Tibial nerve (tissue), 4 donors: ENCODE measurements around the gene PTPRM. TPM values are rescaled to one million over a fixed set of nuclear protein-coding genes. Genes with fewer than 3 reads are reported as not detected.

ENCODE experiments used
- DNase-seq, 2 donors: peaks; one replicate each; pipeline ENCODE4 v3.0.0-alpha.2; 2019; ENCODE audit warnings: low spot score in 2 of 2
- H3K27ac ChIP-seq, 4 donors: fragments of 200-600 bp; sonication (generic) in 3 of 4; one replicate each; pipeline ENCODE4 v1.5.1; 2017 to 2019; ENCODE audit warnings: mild to moderate bottlenecking in 1 of 4
- H3K27me3 ChIP-seq, 2 donors: fragments of 200-600 bp; sonication (generic) in 1 of 2; one replicate each; pipeline versions ENCODE4 v1.5.1 to v1.6.0; 2017 to 2019
- H3K36me3 ChIP-seq, 3 donors: fragments of 200-600 bp; sonication (generic); one replicate each; pipeline ENCODE4 v1.5.1; 2018 to 2019
- H3K4me1 ChIP-seq, 4 donors: fragments of 200-600 bp; sonication (generic) in 3 of 4; one replicate each; pipeline ENCODE4 v1.5.1; 2017 to 2019
- H3K4me3 ChIP-seq, 4 donors: fragments of 200-600 bp; sonication (generic) in 3 of 4; one replicate each; pipeline ENCODE4 v1.5.1; 2017 to 2019; ENCODE audit warnings: mild to moderate bottlenecking in 1 of 4, moderate library complexity in 1 of 4
- H3K9me3 ChIP-seq, 4 donors: fragments of 200-600 bp; sonication (generic) in 3 of 4; one replicate each; pipeline ENCODE4 v1.5.1; 2017 to 2019
- CTCF ChIP-seq, 5 experiments: fragments of 200-600 bp in 3 of 5; fragments of 450-650 bp in 2 of 5; sonication (generic) in 3 of 5; IDR thresholded peaks; one replicate each; pipeline ENCODE4 v1.5.1; 2016 to 2019; ENCODE audit warnings: antibody characterized with exemption in 5 of 5, mild to moderate bottlenecking in 3 of 5, moderate library complexity in 2 of 5
- EP300 ChIP-seq, 2 donors: sonication (generic); formaldehyde crosslinking; IDR thresholded peaks; one replicate each; pipeline ENCODE4 v1.6.1; 2017; ENCODE audit warnings: antibody characterized with exemption in 2 of 2, mild to moderate bottlenecking in 1 of 2
- POLR2A ChIP-seq, 2 donors: fragments of 450-650 bp; IDR thresholded peaks; one replicate each; pipeline ENCODE4 v1.6.1; 2017; ENCODE audit warnings: antibody characterized with exemption in 2 of 2, mild to moderate bottlenecking in 2 of 2, moderate library complexity in 2 of 2
- WGBS, 2 donors: methylation state at CpG; one replicate each; pipeline ENCODE4 v1.1.5; 2018; 5-methylcytosine and 5-hydroxymethylcytosine counted together
- total RNA-seq, 4 donors: library from RNA; depleted of rRNA; stranded (reverse); fragments of >200 nt; gene quantifications; one replicate each; pipeline ENCODE4 v1.1.0, GENCODE V29; 2016

Gene PTPRM
- total RNA-seq, 4 donors from 2014 or later = 62.2 to 92.4 (median 80.7) TPM

- Histone ChIP-seq H3K4me3 (no peak overlapping the region), H3K36me3 (no peaks in the 10 kb centered on the region), H3K27me3 (no peaks in the 10 kb centered on the region), H3K4me1 (no peaks in the 10 kb centered on the region), H3K27ac (no peak overlapping the region), H3K9me3 (peaks cover 0 to 11% (median 0%) of the 10 kb centered on the region in 4 donors)
- DNase-seq = no peak
- no peak for TF ChIP-seq CTCF (IDR thresholded peaks at IDR 0.05)
Observed at GRCh38 chr18:7850446-7850845, 283.3 kb downstream of the PTPRM start.

DNA sequence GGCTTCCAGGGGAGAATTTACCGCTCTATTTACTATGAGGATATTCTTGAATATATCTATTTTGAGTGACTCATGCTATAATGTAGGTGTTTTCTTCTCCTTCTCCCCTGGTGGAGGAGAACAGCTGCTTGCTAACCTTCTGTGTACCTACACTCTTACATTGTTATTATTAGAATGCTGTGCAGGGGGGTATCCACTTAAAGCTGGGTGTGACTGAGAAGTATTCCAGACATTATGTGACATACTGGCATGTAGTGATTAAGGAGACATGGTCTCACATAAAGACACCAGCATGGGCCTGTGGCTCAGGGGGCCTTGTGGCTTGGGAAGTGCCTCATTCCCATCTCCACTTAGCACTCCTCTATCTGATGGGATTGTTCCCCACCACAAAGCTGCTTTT, 287.9 kb downstream of the PTPRM start:
- Histone ChIP-seq H3K36me3 (no peaks in the 10 kb centered on the region), H3K4me1 (no peaks in the 10 kb centered on the region), H3K27me3 (no peaks in the 10 kb centered on the region), H3K9me3 (peaks cover 0 to 8% (median 0%) of the 10 kb centered on the region in 4 donors), H3K4me3 (no peak overlapping the region), H3K27ac (no peak overlapping the region)
- 94 to 98% methylated on average over 1 of the region's 1 CpG for WGBS, 2 donors
- TF ChIP-seq EP300 (IDR thresholded peaks at IDR 0.05) (no peak), CTCF (IDR thresholded peaks at IDR 0.05) (no peak), POLR2A (IDR thresholded peaks at IDR 0.05) (no peak)
- DNase-seq = no peak

DNA sequence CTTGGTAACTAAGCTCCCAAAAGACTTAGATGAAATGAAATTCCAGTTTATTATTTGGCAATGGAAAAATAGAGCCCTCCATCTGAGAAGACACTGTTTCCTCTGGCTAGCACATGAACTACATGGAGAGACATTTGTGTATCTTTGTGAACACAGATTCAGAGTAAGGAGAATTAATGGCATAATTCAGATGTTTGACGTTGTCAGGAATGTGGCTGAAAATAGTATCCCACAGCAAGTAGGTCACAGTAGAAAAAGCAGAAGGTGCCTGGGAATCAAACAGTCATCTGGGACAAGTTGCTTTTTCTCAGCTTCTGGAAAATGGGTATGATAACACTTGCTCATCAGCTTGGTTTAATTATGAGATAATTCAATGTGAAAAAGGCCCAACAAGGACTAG, 288.6 kb downstream of the PTPRM start:
- H3K36me3 ChIP-seq = no peaks in the 10 kb centered on the region

GRCh38 chr18:7856116-7856515, 289.0 kb downstream of the PTPRM start:
- Histone ChIP-seq H3K36me3 (no peaks in the 10 kb centered on the region), H3K4me1 (no peaks in the 10 kb centered on the region), H3K9me3 (peaks cover 0 to 7% (median 0%) of the 10 kb centered on the region in 4 donors), H3K27ac (no peak overlapping the region), H3K27me3 (no peaks in the 10 kb centered on the region), H3K4me3 (no peak overlapping the region)
- DNase-seq = no peak
- 85 to 87% methylated on average over 3 of the region's 3 CpGs for WGBS, 2 donors
- TF ChIP-seq POLR2A (IDR thresholded peaks at IDR 0.05) = no peak
- no peak for TF ChIP-seq EP300 (IDR thresholded peaks at IDR 0.05)
- TF ChIP-seq CTCF (IDR thresholded peaks at IDR 0.05) = no peak

More for the DNA sequence above, 288.6 kb downstream of the PTPRM start:
- no peak for DNase-seq
- Histone ChIP-seq H3K9me3 (peaks cover 0 to 8% (median 0%) of the 10 kb centered on the region in 4 donors), H3K27me3 (no peaks in the 10 kb centered on the region), H3K4me1 (no peaks in the 10 kb centered on the region), H3K4me3 (no peak overlapping the region), H3K27ac (no peak overlapping the region)
- TF ChIP-seq POLR2A (IDR thresholded peaks at IDR 0.05) (no peak), EP300 (IDR thresholded peaks at IDR 0.05) (no peak)
- 3 to 10% methylated on average over 1 of the region's 1 CpG for WGBS, 2 donors

DNA sequence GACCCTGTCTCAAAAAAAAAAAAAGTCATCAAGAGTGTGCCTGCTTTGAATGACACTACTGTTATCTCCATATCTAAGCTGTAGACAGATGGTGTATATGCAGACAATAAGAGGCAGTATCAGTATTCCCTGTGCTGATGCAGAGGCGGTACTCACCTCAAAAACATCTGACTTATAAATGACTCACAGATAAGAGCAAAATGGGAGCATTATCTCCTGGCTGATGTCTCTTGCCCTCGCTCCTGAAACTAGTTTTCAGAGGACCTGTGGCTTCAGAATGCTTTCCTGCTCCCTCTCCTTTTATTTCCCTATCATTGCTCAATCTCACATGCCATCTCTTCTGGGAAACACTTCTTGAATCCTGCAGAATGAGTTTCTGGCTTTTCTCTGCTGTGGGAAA, 289.6 kb downstream of the PTPRM start:
- Histone ChIP-seq H3K27me3 (no peaks in the 10 kb centered on the region), H3K27ac (no peak overlapping the region), H3K36me3 (no peaks in the 10 kb centered on the region), H3K4me3 (no peak overlapping the region), H3K9me3 (peaks cover 0 to under 1% (median 0%) of the 10 kb centered on the region in 4 donors), H3K4me1 (no peaks in the 10 kb centered on the region)
- WGBS, 2 donors = 85 to 86% methylated on average over 2 of the region's 2 CpGs
- TF ChIP-seq POLR2A (IDR thresholded peaks at IDR 0.05) (no peak), CTCF (IDR thresholded peaks at IDR 0.05) (no peak), EP300 (IDR thresholded peaks at IDR 0.05) (no peak)
- no peak for DNase-seq

DNA sequence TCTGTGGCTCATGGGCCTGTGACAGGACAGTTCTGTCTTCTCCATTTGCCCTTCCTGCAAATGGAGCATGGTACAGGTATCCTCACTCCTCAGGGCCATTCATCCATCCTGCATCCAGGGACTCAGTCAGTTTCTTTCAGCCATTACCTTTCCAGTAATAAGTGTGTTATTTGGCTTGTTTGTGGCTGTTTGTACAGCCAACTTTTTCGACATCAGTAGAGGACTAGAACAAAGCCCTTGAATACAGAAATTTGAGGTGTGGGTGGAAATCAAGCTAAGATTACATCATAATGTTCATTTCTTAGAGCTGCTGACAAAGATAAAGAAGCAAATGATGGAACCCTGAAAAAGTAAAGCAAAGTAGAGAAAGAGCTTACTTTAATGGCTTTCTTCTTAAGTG, 290.4 kb downstream of the PTPRM start:
- Histone ChIP-seq H3K36me3 (no peaks in the 10 kb centered on the region), H3K4me3 (no peak overlapping the region), H3K27me3 (no peaks in the 10 kb centered on the region), H3K4me1 (no peaks in the 10 kb centered on the region), H3K9me3 (no peaks in the 10 kb centered on the region), H3K27ac (no peak overlapping the region)
- DNase-seq = no peak
- 49 to 61% methylated on average over 1 of the region's 1 CpG for WGBS, 2 donors
- TF ChIP-seq POLR2A (IDR thresholded peaks at IDR 0.05) = no peak
- no peak for TF ChIP-seq CTCF (IDR thresholded peaks at IDR 0.05)
- TF ChIP-seq EP300 (IDR thresholded peaks at IDR 0.05) = no peak
